GM06990 (cell line): ENCODE results near the gene THEMIS.

Experiments used
- DNase-seq: peaks from one replicate; pipeline ENCODE4 v3.0.0-alpha.2; 2011; ENCODE audit not compliant: insufficient read length; ENCODE audit errors: extremely low read depth
- H3K27me3 ChIP-seq: replicated peaks from 2 replicates; pipeline ENCODE4 v1.6.0; 2011; ENCODE audit warnings: low read length; ENCODE audit not compliant: control insufficient read depth, insufficient read depth
- H3K36me3 ChIP-seq: 2 replicates; pipeline ENCODE4 v1.5.1; 2011; ENCODE audit warnings: low read length; ENCODE audit not compliant: control insufficient read depth, insufficient read depth
- H3K4me3 ChIP-seq: replicated peaks from 2 replicates; pipeline ENCODE4 v1.5.1; 2011; ENCODE audit warnings: low read depth, mild to moderate bottlenecking, control low read depth, low read length
- TF ChIP-seq, protein P1 (sequence below): IDR thresholded peaks from 2 replicates; pipeline ENCODE4 v1.5.1; 2011; ENCODE audit warnings: low read length, control low read depth, mild to moderate bottlenecking, inconsistent platforms; ENCODE audit not compliant: insufficient read depth, poor library complexity, severe bottlenecking

Gene THEMIS

DNA sequence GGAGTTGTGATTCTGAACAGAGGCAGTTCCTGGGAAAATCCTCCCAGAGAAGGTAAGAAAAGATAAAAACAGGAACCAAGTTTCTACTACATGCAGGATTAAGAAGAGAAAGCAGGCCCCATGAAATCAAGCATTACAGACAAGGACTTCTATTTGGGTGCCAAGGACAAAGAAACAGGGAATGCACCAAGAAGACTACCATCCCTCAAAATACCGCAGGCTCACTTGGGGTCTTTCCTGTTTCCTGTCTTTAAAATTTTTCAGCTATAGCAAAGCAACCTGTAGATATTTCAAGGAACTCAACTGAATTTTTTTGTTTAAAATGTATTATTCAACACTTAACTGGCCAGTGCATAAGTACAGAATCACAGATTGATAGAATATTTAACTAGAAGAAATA, 107.5 kb downstream of the THEMIS start:
- H3K27me3 ChIP-seq, result no peaks in the 10 kb centered on the region; the same call in 1 of the 2 replicates
- no peaks in the 10 kb centered on the region for H3K36me3 ChIP-seq
- no peak for DNase-seq
- no peak overlapping the region for H3K4me3 ChIP-seq
- TF ChIP-seq, protein P1, sequence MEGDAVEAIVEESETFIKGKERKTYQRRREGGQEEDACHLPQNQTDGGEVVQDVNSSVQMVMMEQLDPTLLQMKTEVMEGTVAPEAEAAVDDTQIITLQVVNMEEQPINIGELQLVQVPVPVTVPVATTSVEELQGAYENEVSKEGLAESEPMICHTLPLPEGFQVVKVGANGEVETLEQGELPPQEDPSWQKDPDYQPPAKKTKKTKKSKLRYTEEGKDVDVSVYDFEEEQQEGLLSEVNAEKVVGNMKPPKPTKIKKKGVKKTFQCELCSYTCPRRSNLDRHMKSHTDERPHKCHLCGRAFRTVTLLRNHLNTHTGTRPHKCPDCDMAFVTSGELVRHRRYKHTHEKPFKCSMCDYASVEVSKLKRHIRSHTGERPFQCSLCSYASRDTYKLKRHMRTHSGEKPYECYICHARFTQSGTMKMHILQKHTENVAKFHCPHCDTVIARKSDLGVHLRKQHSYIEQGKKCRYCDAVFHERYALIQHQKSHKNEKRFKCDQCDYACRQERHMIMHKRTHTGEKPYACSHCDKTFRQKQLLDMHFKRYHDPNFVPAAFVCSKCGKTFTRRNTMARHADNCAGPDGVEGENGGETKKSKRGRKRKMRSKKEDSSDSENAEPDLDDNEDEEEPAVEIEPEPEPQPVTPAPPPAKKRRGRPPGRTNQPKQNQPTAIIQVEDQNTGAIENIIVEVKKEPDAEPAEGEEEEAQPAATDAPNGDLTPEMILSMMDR, result no peak

DNA sequence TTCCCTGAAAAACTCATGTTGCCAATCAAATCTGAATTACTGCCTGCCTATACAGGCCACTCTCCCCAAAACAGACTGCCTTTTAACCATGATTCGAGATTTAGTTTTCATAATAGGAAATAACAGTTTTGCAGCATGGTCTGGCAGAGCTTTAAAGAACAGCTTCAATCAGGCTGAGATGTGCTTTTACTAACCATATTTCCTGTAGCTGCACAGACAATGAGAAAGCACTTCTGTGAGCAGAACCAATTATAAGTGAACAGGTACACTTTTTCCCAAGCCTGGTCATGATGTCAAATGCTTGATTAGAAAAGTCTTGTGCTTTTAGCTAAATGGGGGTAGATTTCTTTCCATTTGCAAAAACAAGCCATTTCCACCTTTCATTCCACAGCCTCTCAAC, 108.2 kb downstream of the THEMIS start:
- no peaks in the 10 kb centered on the region for H3K36me3 ChIP-seq
- no peaks in the 10 kb centered on the region; the same call in 1 of the 2 replicates for H3K27me3 ChIP-seq
- no peak for DNase-seq
- no peak overlapping the region for H3K4me3 ChIP-seq
- TF ChIP-seq, protein P1, result no peak

DNA sequence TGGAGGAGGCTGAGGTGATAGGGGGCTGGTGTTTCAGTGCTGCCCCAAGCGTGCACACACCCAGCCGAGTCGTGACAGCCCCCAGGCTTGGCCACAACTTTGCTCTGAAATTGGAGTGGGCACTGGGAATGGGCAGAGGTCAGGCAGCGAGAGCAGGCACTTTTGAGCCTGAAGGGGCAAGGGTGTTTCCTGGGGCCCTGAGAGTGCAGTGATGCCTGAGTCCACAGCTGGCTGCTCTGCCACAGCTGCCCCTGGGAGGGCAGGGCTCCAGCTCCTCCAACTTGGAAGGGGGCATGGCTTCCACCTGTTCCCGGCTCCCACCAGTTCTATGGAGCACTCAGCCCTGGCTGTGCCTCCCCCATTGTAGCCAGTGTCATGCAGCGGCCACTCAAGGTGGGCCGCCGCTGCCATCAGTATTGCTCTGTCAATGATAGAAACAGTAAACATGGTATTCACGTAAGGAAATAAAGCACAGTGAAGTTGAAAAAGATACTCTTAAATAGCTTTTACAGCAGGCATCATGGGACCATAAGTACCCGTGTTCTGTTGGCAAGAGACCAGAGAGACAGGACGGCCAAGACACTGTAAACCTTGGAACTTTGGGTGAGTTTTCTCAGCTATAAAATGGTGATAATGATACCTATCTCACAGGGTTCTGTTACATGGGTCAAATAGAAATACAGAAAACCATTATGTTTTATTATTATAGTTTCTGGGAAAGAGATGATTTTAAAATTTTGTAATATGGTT, 108.9 kb downstream of the THEMIS start:
- H3K36me3 ChIP-seq, result no peaks in the 10 kb centered on the region
- no peaks in the 10 kb centered on the region; the same call in 1 of the 2 replicates for H3K27me3 ChIP-seq
- TF ChIP-seq, protein P1, result no peak
- H3K4me3 ChIP-seq, result no peak overlapping the region
- DNase-seq, result no peak

DNA sequence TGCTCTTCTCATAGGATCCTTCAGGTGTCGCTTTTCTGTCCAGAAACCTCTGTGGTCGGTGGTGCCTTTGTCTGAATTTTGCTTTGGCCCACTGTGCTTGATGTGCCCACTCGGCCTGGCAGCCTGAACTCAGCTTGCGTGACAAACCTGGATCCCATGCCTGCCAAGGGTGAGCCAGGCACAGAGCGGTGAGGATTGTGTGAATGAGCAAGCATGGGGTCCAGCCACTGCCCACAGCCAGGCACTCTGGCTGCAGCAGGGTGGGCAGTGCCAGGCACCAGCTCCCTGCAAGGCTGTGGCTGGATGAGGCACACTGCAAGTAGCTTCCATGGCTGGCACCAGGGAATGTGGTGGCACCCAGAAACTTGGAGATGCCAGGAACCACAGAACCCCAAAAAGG, 110.3 kb downstream of the THEMIS start:
- Histone ChIP-seq H3K4me3 (no peak overlapping the region), H3K36me3 (no peaks in the 10 kb centered on the region), H3K27me3 (no peaks in the 10 kb centered on the region; the same call in 1 of the 2 replicates)
- TF ChIP-seq, protein P1, result no peak
- no peak for DNase-seq

DNA sequence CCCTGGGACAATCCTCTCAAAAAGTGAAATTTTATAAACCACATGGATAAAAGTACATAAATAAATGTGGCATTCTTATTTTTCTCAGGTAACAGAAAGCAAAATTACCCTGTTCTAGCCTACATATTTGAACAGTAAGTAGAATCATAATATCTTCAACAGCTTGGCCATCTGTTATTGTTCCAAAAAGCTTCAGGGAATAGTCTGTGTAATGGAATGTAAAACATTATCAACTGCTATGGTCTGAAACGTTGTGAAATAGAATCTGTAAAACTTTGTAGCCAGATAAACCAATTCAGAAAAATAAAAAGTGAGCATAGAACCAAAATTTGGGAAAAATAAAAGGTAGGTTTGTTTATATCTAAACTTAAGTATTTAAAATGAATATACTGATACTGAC, 114.7 kb downstream of the THEMIS start:
- no peaks in the 10 kb centered on the region for H3K36me3 ChIP-seq
- H3K27me3 ChIP-seq, result no peaks in the 10 kb centered on the region
- TF ChIP-seq, protein P1, result no peak
- DNase-seq, result no peak
- H3K4me3 ChIP-seq, result no peak overlapping the region
